ENCODE data around the gene ADAT1.

DNA sequence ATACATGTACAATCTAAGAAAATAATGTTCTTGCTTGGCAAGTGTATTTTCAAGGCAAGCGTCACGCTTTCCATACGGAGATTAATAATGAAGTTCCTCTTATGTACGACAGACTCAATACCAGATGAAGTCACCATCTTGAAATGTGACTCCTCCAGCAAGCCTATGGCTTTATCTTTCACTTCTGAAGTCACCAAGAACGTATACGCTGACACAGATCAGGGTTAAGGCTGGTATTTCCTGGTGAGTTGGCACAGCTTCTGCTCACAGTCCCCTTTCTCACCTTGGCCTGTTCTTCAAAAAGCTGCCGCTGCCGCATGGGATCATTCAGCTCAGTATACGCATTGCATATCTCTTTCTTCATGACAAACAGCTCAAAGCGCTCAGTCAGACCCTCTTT lies 6.1 kb upstream of the ADAT1 start:
- no peak for TF ChIP-seq POLR2AphosphoS5 (IDR thresholded peaks at IDR 0.05; ENCODE audit: low read depth, low read length)
- TF ChIP-seq, protein P1, sequence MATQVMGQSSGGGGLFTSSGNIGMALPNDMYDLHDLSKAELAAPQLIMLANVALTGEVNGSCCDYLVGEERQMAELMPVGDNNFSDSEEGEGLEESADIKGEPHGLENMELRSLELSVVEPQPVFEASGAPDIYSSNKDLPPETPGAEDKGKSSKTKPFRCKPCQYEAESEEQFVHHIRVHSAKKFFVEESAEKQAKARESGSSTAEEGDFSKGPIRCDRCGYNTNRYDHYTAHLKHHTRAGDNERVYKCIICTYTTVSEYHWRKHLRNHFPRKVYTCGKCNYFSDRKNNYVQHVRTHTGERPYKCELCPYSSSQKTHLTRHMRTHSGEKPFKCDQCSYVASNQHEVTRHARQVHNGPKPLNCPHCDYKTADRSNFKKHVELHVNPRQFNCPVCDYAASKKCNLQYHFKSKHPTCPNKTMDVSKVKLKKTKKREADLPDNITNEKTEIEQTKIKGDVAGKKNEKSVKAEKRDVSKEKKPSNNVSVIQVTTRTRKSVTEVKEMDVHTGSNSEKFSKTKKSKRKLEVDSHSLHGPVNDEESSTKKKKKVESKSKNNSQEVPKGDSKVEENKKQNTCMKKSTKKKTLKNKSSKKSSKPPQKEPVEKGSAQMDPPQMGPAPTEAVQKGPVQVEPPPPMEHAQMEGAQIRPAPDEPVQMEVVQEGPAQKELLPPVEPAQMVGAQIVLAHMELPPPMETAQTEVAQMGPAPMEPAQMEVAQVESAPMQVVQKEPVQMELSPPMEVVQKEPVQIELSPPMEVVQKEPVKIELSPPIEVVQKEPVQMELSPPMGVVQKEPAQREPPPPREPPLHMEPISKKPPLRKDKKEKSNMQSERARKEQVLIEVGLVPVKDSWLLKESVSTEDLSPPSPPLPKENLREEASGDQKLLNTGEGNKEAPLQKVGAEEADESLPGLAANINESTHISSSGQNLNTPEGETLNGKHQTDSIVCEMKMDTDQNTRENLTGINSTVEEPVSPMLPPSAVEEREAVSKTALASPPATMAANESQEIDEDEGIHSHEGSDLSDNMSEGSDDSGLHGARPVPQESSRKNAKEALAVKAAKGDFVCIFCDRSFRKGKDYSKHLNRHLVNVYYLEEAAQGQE (IDR thresholded peaks at IDR 0.05; ENCODE audit: insufficient read depth in 1 of 2, low read depth in 2 of 2, low read length in 2 of 2), result no peak
